DND-41 (cell line): ENCODE data around the gene IZUMO1.

Experiments
- CTCF ChIP-seq: IDR thresholded peaks from 2 replicates; pipeline ENCODE4 v1.5.1; 2012; ENCODE audit warnings: borderline replicate concordance, low read length, moderate library complexity, mild to moderate bottlenecking; ENCODE audit not compliant: poor library complexity, severe bottlenecking; ENCODE audit errors: extremely low read depth
- EZH2 ChIP-seq: IDR thresholded peaks from 3 replicates; pipeline ENCODE4 v1.6.1; 2012; ENCODE audit warnings: borderline replicate concordance, low read depth, mild to moderate bottlenecking, moderate library complexity, low read length, inconsistent platforms; ENCODE audit not compliant: severe bottlenecking

DNA sequence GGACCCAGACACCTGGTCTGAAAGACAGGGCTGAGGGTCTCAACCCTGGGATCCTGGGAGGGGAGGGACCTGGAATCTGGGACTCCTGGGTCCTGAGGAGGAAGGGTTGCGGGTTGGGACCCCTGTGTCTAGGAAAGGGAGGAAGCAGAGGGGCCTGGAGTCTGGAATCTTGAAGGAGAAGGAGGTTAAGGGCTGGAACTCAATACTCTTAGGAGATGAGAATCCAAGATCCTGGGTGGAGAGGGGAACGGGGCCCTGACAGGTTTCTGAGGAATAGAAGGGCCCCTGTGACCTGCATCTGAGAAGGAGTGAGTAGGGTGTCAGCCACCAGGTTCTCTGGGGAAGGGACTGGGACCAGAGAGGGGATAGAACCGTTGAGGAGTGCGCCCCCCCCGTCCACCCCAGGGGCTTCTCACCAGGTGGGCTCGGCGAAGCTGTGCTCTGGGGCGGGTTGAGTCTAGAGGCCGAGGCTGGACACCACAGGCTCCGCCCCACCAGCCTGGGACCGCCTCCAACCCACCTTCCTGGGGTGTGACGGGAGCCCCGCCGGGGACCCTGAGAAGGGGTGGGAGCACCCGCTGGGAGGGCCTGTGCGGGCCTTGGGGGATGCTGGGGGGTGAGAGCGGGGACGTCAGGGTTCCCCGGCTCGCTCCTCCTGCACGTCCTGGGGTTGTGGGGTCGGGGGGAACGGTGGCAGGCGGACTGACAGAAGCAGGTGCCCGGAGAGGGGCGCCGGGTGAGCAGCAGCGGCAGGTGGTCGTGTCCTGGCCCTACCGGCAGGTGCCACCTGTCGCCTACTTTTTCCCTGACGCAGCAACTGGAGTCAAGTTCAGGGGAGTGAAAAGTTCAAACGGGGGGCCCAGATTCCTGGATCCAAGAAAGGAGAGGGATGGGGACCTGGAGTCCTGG lies 27.2 kb downstream of the IZUMO1 start, which contains the start of gene MAMSTR:
- no peak for TF ChIP-seq CTCF
- no peak for TF ChIP-seq EZH2
